GM12878 (cell line): Measurements from ENCODE around the gene P4HA2. TPM values are rescaled to one million over a fixed set of nuclear protein-coding genes. Genes with fewer than 3 reads are reported as not detected.

Experiments
- ATAC-seq: fragments of 200-7000 bp; cut with Tn5 transposase; 3 replicates; pipeline ENCODE4 v1.9.1; 2020; ENCODE audit warnings: mild to moderate bottlenecking, moderate library complexity
- BruUV-seq: library from RNA; stranded (reverse); fragments of 400-500 nt; replicated peaks from 2 replicates; lab custom pipeline; 2021; lab: Mats Ljungman, UMichigan
- CTCF ChIA-PET: fragments of 300-600 bp; sonication (Branson Sonifier 250); formaldehyde crosslinking; extraction: SDS; loops from one replicate; lab custom pipeline; 2021; ENCODE audit warnings: inconsistent platforms; lab: Yijun Ruan, JAX
- POLR2A ChIA-PET: fragments of 350-600 bp; formaldehyde crosslinking; extraction: SDS; loops from one replicate; lab custom pipeline; 2021; ENCODE audit warnings: inconsistent platforms; lab: Charles Lee
- RAD21 ChIA-PET: fragments of 300-600 bp; sonication (Branson Sonifier 250); formaldehyde crosslinking; loops from one replicate; lab custom pipeline; 2023; ENCODE audit warnings: antibody characterized with exemption; ENCODE audit not compliant: unreplicated experiment; lab: Charles Lee
- SMC1A ChIA-PET: fragments of 300-600 bp; sonication (Branson Sonifier 250); formaldehyde crosslinking; loops from one replicate; lab custom pipeline; 2023; ENCODE audit not compliant: unreplicated experiment, uncharacterized antibody; lab: Charles Lee
- DNase-seq: peaks from one replicate; pipeline ENCODE4 v3.0.0-alpha.2; 2011; ENCODE audit warnings: low read depth, low spot score
- FAIRE-seq: peaks from 3 replicates; lab custom pipeline; 2011; peaks lifted over from hg19 to GRCh38; lab: Jason Lieb, UNC
- H2AFZ ChIP-seq: 2 replicates; pipeline ENCODE4 v1.6.0; 2011; ENCODE audit warnings: low read depth, low read length, control low read depth; ENCODE audit not compliant: control insufficient read depth
- H3K27ac ChIP-seq: 2 replicates; pipeline ENCODE4 v1.5.1; 2011; ENCODE audit warnings: control low read depth; ENCODE audit not compliant: control insufficient read depth, insufficient read depth
- H3K27me3 ChIP-seq, 2 experiments: replicated peaks in 1 of 2; 2 replicates each; pipeline versions ENCODE4 v1.6.0 to v1.6.1; 2011; ENCODE audit warnings: low read length in 1 of 2; ENCODE audit not compliant: control insufficient read depth in 2 of 2, insufficient read depth in 2 of 2
- H3K36me3 ChIP-seq, 2 experiments: 2 replicates each; pipeline ENCODE4 v1.5.1; 2011; ENCODE audit warnings: low read length in 1 of 2; ENCODE audit not compliant: control insufficient read depth in 2 of 2, insufficient read depth in 2 of 2
- H3K4me1 ChIP-seq: 2 replicates; pipeline ENCODE4 v1.6.1; 2011; ENCODE audit warnings: mild to moderate bottlenecking, low read length, moderate library complexity, mixed read lengths; ENCODE audit not compliant: control insufficient read depth, insufficient read depth
- H3K4me2 ChIP-seq: 2 replicates; pipeline ENCODE4 v1.6.0; 2011; ENCODE audit warnings: control low read depth; ENCODE audit not compliant: control insufficient read depth, insufficient read depth
- H3K4me3 ChIP-seq: fragments of 200-600 bp; sonication (generic); 2 replicates; pipeline ENCODE4 v1.5.1; 2016
- H3K79me2 ChIP-seq: 2 replicates; pipeline ENCODE4 v1.6.0; 2011; ENCODE audit warnings: low read length; ENCODE audit not compliant: control insufficient read depth, insufficient read depth
- H3K9ac ChIP-seq: 2 replicates; pipeline ENCODE4 v1.8.0; 2011; ENCODE audit warnings: low read length, control low read depth, mixed read lengths; ENCODE audit not compliant: control insufficient read depth, insufficient read depth
- H3K9me3 ChIP-seq: replicated peaks from 3 replicates; pipeline ENCODE4 v1.5.1; 2011; ENCODE audit warnings: mild to moderate bottlenecking, low read length; ENCODE audit not compliant: control insufficient read depth, insufficient read depth
- H4K20me1 ChIP-seq: 2 replicates; pipeline ENCODE4 v1.6.0; 2011; ENCODE audit not compliant: control insufficient read depth, insufficient read depth
- CEBPB ChIP-seq, 2 experiments: fragments of 150-350 bp in 1 of 2; IDR thresholded peaks; 2 replicates each; pipeline ENCODE4 v1.6.1; 2012 to 2014; ENCODE audit warnings: low read depth in 2 of 2, low read length in 2 of 2, borderline replicate concordance in 1 of 2, inconsistent platforms in 1 of 2
- KDM1A ChIP-seq: fragments of 200-600 bp; sonication (generic); IDR thresholded peaks from 2 replicates; pipeline ENCODE4 v1.6.1; 2016; ENCODE audit warnings: borderline replicate concordance
- MEF2A ChIP-seq: IDR thresholded peaks from 2 replicates; pipeline ENCODE4 v1.6.1; 2011; ENCODE audit warnings: low read depth, mild to moderate bottlenecking, low read length, moderate library complexity; ENCODE audit not compliant: insufficient read depth
- TCF7 ChIP-seq: IDR thresholded peaks from 2 replicates; pipeline ENCODE4 v1.6.1; 2014; ENCODE audit warnings: antibody characterized with exemption, borderline replicate concordance
- ZZZ3 ChIP-seq: IDR thresholded peaks from 2 replicates; pipeline ENCODE4 v1.6.1; 2011; ENCODE audit warnings: low read depth; ENCODE audit not compliant: control insufficient read depth, insufficient read length
- WGBS: methylation state at CpG from one replicate; pipeline ENCODE4 v1.1.6; 2016; ENCODE audit warnings: low lambda C conversion rate; ENCODE audit not compliant: insufficient replicate concordance, insufficient coverage; ENCODE audit errors: missing lambda C conversion rate; 5-methylcytosine and 5-hydroxymethylcytosine counted together
- in situ Hi-C: fragments of 300-500 bp; cut with MboI; formaldehyde crosslinking; loops from 9 replicates; pipeline ENCODE4 v1.14.3; 2018; ENCODE audit warnings: mixed read lengths
- intact Hi-C: fragments of 100-400 bp; cut with micrococcal nuclease; formaldehyde crosslinking; loops from one replicate; pipeline ENCODE4 v1.14.2; 2022; ENCODE audit not compliant: unreplicated experiment
- polyA plus RNA-seq, 11 experiments: library from polyadenylated mRNA; depleted of rRNA in 4 of 11; unstranded in 6 of 11; stranded (reverse) in 5 of 11; fragments of >200 nt; fragmentation: Nextera tagmentation in 4 of 11; fragmentation: Illumina TruSeq in 1 of 11; extraction: Ambion mirVana in 4 of 11; extraction: Trizol in 1 of 11; gene quantifications; 1 replicate in 1 of 11; 2 replicates in 10 of 11; pipeline versions ENCODE4 v1.2.1 to v1.2.3, GENCODE V29; 2011 to 2016; ENCODE audit warnings: inconsistent platforms in 2 of 11, missing spikeins in 2 of 11, low read depth in 1 of 11
- total RNA-seq, 4 experiments: library from RNA; depleted of rRNA in 3 of 4; stranded (reverse); fragments of >200 nt in 3 of 4; fragmentation: Illumina TruSeq in 1 of 4; extraction: Trizol in 1 of 4; gene quantifications; 2 replicates each; pipeline versions ENCODE4 v1.2.1 to v1.2.3, GENCODE V29; 2013 to 2021
- TF ChIP-seq, protein P1 (sequence below): fragments of 450-650 bp; IDR thresholded peaks from 2 replicates; pipeline ENCODE4 v1.6.1; 2016; ENCODE audit warnings: mild to moderate bottlenecking

P4HA2 gene
- total and polyA plus RNA-seq, 10 of the 15 experiments (the other 5 are each of a cell fraction or from before 2014, with no cell fraction given): 4.7 to 10.9 (median 7.5) TPM

DNA sequence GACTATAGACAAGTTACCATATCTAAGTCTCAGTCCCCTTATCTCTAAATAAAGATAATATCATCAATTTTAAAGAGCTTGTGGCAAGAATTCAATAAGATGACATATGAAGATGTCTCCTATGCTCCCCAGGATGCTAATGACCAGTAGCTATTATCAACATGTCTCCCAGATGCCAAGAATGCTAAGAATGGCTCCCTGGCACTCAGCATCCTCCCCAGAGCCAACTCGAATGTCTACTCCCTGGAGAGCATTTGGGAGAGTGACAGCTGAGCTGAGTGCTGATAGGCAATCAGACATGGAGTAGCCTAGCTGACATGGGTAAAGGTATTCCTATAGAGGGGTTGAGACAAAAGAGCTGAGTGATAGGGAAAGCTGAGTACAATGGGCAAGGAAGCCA is 15.9 kb downstream of the P4HA2 start:
- Histone ChIP-seq H3K9me3 (no peaks in the 10 kb centered on the region), H2AFZ (no peak overlapping the region), H4K20me1 (no peaks in the 10 kb centered on the region), H3K4me1 (no peaks in the 10 kb centered on the region), H3K4me3 (no peak overlapping the region), H3K4me2 (no peak overlapping the region), H3K9ac (no peak overlapping the region), H3K36me3 (no peaks in the 10 kb centered on the region), H3K79me2 (no peaks in the 10 kb centered on the region), H3K27me3 (no peaks in the 10 kb centered on the region; a peak in 1 of 4 replicates), H3K27ac (no peak overlapping the region)
- ChIA-PET RAD21 (interaction anchor here (1.0 kb wide), 1 partner anchor 31 kb away, joined by 3 read pairs; no protein-coding TSS in a partner anchor), POLR2A (interaction anchor here (1.0 kb wide), 1 partner anchor 8 kb away, joined by 3 read pairs; no protein-coding TSS in a partner anchor), CTCF (interaction anchor here (0.9 to 2.7 kb wide), 5 partner anchors 17 to 63 kb away, joined by 3 to 8 read pairs (median 3); no protein-coding TSS in a partner anchor), SMC1A (interaction anchor here (0.6 to 2.5 kb wide), 3 partner anchors 9 to 22 kb away, joined by 3 to 8 read pairs (median 3); no protein-coding TSS in a partner anchor)
- no TSS peak for BruUV-seq
- intact Hi-C loops: no loop called here
- in situ Hi-C loops: no loop called here
- ATAC-seq: no peak
- DNase-seq: no peak
- WGBS: 0% methylated on average over 1 of the region's 1 CpG
- no peak for FAIRE-seq
- TF ChIP-seq TCF7 (no peak), CEBPB (IDR thresholded peaks at IDR 0.05; ENCODE audit: borderline replicate concordance in 1 of 2, low read depth in 2 of 2, low read length in 2 of 2) (no peak), MEF2A (no peak), KDM1A (no peak), ZZZ3 (no peak)
- TF ChIP-seq, protein P1, sequence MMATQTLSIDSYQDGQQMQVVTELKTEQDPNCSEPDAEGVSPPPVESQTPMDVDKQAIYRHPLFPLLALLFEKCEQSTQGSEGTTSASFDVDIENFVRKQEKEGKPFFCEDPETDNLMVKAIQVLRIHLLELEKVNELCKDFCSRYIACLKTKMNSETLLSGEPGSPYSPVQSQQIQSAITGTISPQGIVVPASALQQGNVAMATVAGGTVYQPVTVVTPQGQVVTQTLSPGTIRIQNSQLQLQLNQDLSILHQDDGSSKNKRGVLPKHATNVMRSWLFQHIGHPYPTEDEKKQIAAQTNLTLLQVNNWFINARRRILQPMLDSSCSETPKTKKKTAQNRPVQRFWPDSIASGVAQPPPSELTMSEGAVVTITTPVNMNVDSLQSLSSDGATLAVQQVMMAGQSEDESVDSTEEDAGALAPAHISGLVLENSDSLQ: no peak
